GM19438 (cell line): ENCODE measurements around the gene GNB1.
"Not testable (repeated sequence)": the region's sequence is repeated elsewhere in the genome, so short reads cannot be mapped to it uniquely, and the experiment has no call there.

Experiments
- ATAC-seq: cut with Tn5 transposase; IDR thresholded peaks from one replicate; pipeline ENCODE4 v1.9.1; 2021; ENCODE audit warnings: low read depth; ENCODE audit not compliant: unreplicated experiment

The GNB1 gene

GRCh38 chr1:1861761-1862310 lies 29.1 kb downstream of the GNB1 start:
- not testable (repeated sequence) for ATAC-seq

GRCh38 chr1:1861339-1861730 lies 29.6 kb downstream of the GNB1 start:
- ATAC-seq, result no peak

- ATAC-seq, result not testable (repeated sequence)
Observed at GRCh38 chr1:1859970-1860697, 30.8 kb downstream of the GNB1 start.

GRCh38 chr1:1858382-1859086 lies 32.4 kb downstream of the GNB1 start:
- ATAC-seq, result no peak

GRCh38 chr1:1857096-1857703 lies 33.7 kb downstream of the GNB1 start:
- ATAC-seq, result no peak

- not testable (repeated sequence) for ATAC-seq
Observed at GRCh38 chr1:1856161-1856560, 34.7 kb downstream of the GNB1 start.

GRCh38 chr1:1853593-1854257 lies 37.2 kb downstream of the GNB1 start:
- no peak for ATAC-seq

- no peak for ATAC-seq
Observed at GRCh38 chr1:1852619-1853414, 38.1 kb downstream of the GNB1 start.

- no peak for ATAC-seq
Observed at GRCh38 chr1:1847890-1848289, 43.0 kb downstream of the GNB1 start.

- no peak for ATAC-seq
Observed at GRCh38 chr1:1847061-1847850, 43.6 kb downstream of the GNB1 start.

GRCh38 chr1:1846386-1846918 lies 44.4 kb downstream of the GNB1 start:
- no peak for ATAC-seq

GRCh38 chr1:1842360-1843146 lies 48.3 kb downstream of the GNB1 start:
- ATAC-seq, result no peak

- no peak for ATAC-seq
Observed at GRCh38 chr1:1841575-1841995, 49.3 kb downstream of the GNB1 start.

GRCh38 chr1:1839311-1839965 lies 51.4 kb downstream of the GNB1 start:
- ATAC-seq, result no peak

- no peak for ATAC-seq
Observed at GRCh38 chr1:1836119-1836518, 54.8 kb downstream of the GNB1 start.

- no peak for ATAC-seq
Observed at GRCh38 chr1:1835546-1835945, 55.3 kb downstream of the GNB1 start.

- ATAC-seq, result peak; percentile 86
Observed at GRCh38 chr1:1833916-1834325, 57.0 kb downstream of the GNB1 start.

GRCh38 chr1:1833456-1833855 lies 57.4 kb downstream of the GNB1 start:
- no peak for ATAC-seq
